GM23248 (cell line): Measurements from ENCODE around the gene PAX7. TPM values are rescaled to one million over a fixed set of nuclear protein-coding genes. Genes with fewer than 3 reads are reported as not detected.

ENCODE experiments used
- DNase-seq: peaks from one replicate; pipeline ENCODE4 v3.0.0-alpha.2; 2015
- H2AFZ ChIP-seq: fragments of 200-600 bp; sonication (generic); 2 replicates; pipeline ENCODE4 v1.6.1; 2016; ENCODE audit warnings: antibody characterized with exemption
- H3F3A ChIP-seq: fragments of 200-600 bp; sonication (generic); 2 replicates; pipeline ENCODE4 v1.6.1; 2016; ENCODE audit warnings: mild to moderate bottlenecking, antibody characterized with exemption, mixed run types; ENCODE audit not compliant: insufficient read depth
- H3K27ac ChIP-seq: fragments of 200-600 bp; sonication (generic); 2 replicates; pipeline ENCODE4 v1.5.1; 2016; ENCODE audit warnings: mild to moderate bottlenecking
- H3K27me3 ChIP-seq: fragments of 200-600 bp; sonication (generic); replicated peaks from 2 replicates; pipeline ENCODE4 v1.6.1; 2016; ENCODE audit warnings: mild to moderate bottlenecking; ENCODE audit not compliant: insufficient read depth
- H3K36me3 ChIP-seq: fragments of 200-600 bp; sonication (generic); 2 replicates; pipeline ENCODE4 v1.6.1; 2016; ENCODE audit warnings: low read depth, mild to moderate bottlenecking
- H3K4me1 ChIP-seq: fragments of 200-600 bp; sonication (generic); 2 replicates; pipeline ENCODE4 v1.6.1; 2016; ENCODE audit warnings: mild to moderate bottlenecking; ENCODE audit not compliant: insufficient read depth
- H3K4me2 ChIP-seq: fragments of 200-600 bp; sonication (generic); one replicate; pipeline ENCODE4 v1.6.1; 2016; ENCODE audit warnings: mild to moderate bottlenecking; ENCODE audit not compliant: unreplicated experiment
- H3K4me3 ChIP-seq: fragments of 200-600 bp; sonication (generic); 2 replicates; pipeline ENCODE4 v1.5.1; 2016; ENCODE audit warnings: mild to moderate bottlenecking
- H3K79me2 ChIP-seq: fragments of 200-600 bp; sonication (generic); 2 replicates; pipeline ENCODE4 v1.6.1; 2016; ENCODE audit warnings: mild to moderate bottlenecking; ENCODE audit not compliant: insufficient read depth
- H3K9ac ChIP-seq: fragments of 200-600 bp; sonication (generic); 2 replicates; pipeline ENCODE4 v1.6.1; 2016; ENCODE audit warnings: mild to moderate bottlenecking
- H3K9me2 ChIP-seq: fragments of 200-600 bp; sonication (generic); 2 replicates; pipeline ENCODE4 v1.6.1; 2016; ENCODE audit warnings: mixed run types, mild to moderate bottlenecking, moderate library complexity; ENCODE audit not compliant: insufficient read depth
- H3K9me3 ChIP-seq: fragments of 200-600 bp; sonication (generic); one replicate; pipeline ENCODE4 v1.6.1; 2017; ENCODE audit warnings: low read depth
- H4K20me1 ChIP-seq: fragments of 200-600 bp; sonication (generic); 2 replicates; pipeline ENCODE4 v1.6.0; 2016; ENCODE audit not compliant: insufficient read depth
- EZH2 ChIP-seq: fragments of 200-600 bp; sonication (generic); IDR thresholded peaks from 2 replicates; pipeline ENCODE4 v1.6.1; 2018; ENCODE audit warnings: antibody characterized with exemption, mild to moderate bottlenecking; ENCODE audit not compliant: insufficient read depth, poor library complexity, severe bottlenecking
- EZH2phosphoT487 ChIP-seq: fragments of 200-600 bp; sonication (generic); IDR thresholded peaks from 2 replicates; pipeline ENCODE4 v1.6.1; 2018; ENCODE audit warnings: antibody characterized with exemption, moderate library complexity, mild to moderate bottlenecking, low read depth; ENCODE audit not compliant: insufficient read depth
- WGBS, 2 experiments: methylation state at CpG; one replicate each; pipeline ENCODE4 v1.1.6; 2015 to 2017; ENCODE audit warnings: low lambda C conversion rate in 2 of 2, low coverage in 1 of 2; ENCODE audit errors: missing lambda C conversion rate in 2 of 2; 5-methylcytosine and 5-hydroxymethylcytosine counted together
- in situ Hi-C: fragments of 300-500 bp; cut with MboI; formaldehyde crosslinking; loops from 2 replicates; pipeline ENCODE4 v1.15.0; 2020
- polyA plus RNA-seq: library from polyadenylated mRNA; unstranded; fragments of >200 nt; fragmentation: Nextera tagmentation; extraction: Ambion mirVana; gene quantifications from 2 replicates; pipeline ENCODE4 v1.2.1, GENCODE V29; 2016
- total RNA-seq: library from RNA; depleted of rRNA; stranded (reverse); fragments of >200 nt; shearing (Covaris generic); gene quantifications from 2 replicates; pipeline ENCODE4 v1.2.3, GENCODE V29; 2014

The PAX7 gene
- total and polyA plus RNA-seq, 2 experiments from 2014 or later = not detected

GRCh38 chr1:18639368-18640055 lies 8.9 kb downstream of the PAX7 start:
- Histone ChIP-seq H3K4me3 (no peak overlapping the region), H3F3A (no peaks in the 10 kb centered on the region), H3K9me3 (no peaks in the 10 kb centered on the region), H3K4me1 (no peaks in the 10 kb centered on the region), H3K79me2 (no peaks in the 10 kb centered on the region), H3K9me2 (no peaks in the 10 kb centered on the region), H3K27ac (no peak overlapping the region), H3K27me3 (peaks cover 93% of the 10 kb centered on the region), H3K4me2 (no peak overlapping the region), H2AFZ (no peak overlapping the region), H4K20me1 (no peaks in the 10 kb centered on the region), H3K36me3 (no peaks in the 10 kb centered on the region), H3K9ac (no peak overlapping the region)
- 8 to 11% methylated on average over 10 of the region's 10 CpGs for WGBS, 2 experiments
- DNase-seq = no peak
- in situ Hi-C loops = no loop called here
- TF ChIP-seq EZH2phosphoT487 = no peak
- TF ChIP-seq EZH2 = peak; percentile 90

- Histone ChIP-seq H3F3A (no peaks in the 10 kb centered on the region), H3K9me3 (no peaks in the 10 kb centered on the region), H3K27me3 (peaks cover 93% of the 10 kb centered on the region), H3K4me1 (no peaks in the 10 kb centered on the region), H3K27ac (no peak overlapping the region), H3K4me3 (no peak overlapping the region), H3K36me3 (no peaks in the 10 kb centered on the region), H3K9me2 (no peaks in the 10 kb centered on the region), H3K9ac (no peak overlapping the region), H3K4me2 (no peak overlapping the region), H2AFZ (no peak overlapping the region), H4K20me1 (no peaks in the 10 kb centered on the region), H3K79me2 (no peaks in the 10 kb centered on the region)
- in situ Hi-C loops = no loop called here
- DNase-seq = no peak
- TF ChIP-seq EZH2phosphoT487 (no peak), EZH2 (no peak)
- 5 to 14% methylated on average over 11 to 43 of the region's 43 CpGs for WGBS, 2 experiments
Measured at GRCh38 chr1:18640228-18641004, 9.8 kb downstream of the PAX7 start.

GRCh38 chr1:18641005-18641941 lies 10.6 kb downstream of the PAX7 start:
- Histone ChIP-seq H3K4me3 (no peak overlapping the region), H3K9me3 (no peaks in the 10 kb centered on the region), H3K36me3 (no peaks in the 10 kb centered on the region), H3K27ac (no peak overlapping the region), H3K27me3 (peaks cover 94% of the 10 kb centered on the region), H3K4me1 (no peaks in the 10 kb centered on the region), H3K79me2 (no peaks in the 10 kb centered on the region), H2AFZ (no peak overlapping the region), H3K9ac (no peak overlapping the region), H3F3A (no peaks in the 10 kb centered on the region), H4K20me1 (no peaks in the 10 kb centered on the region), H3K9me2 (no peaks in the 10 kb centered on the region), H3K4me2 (no peak overlapping the region)
- DNase-seq = no peak
- 2 to 5% methylated on average over 45 to 49 of the region's 49 CpGs for WGBS, 2 experiments
- in situ Hi-C loops = no loop called here
- TF ChIP-seq EZH2phosphoT487 (peak; percentile 66), EZH2 (peak; percentile 43)
